HG03460 (cell line): Measurements from ENCODE around the gene FAAP20.

Source experiments
- ATAC-seq: cut with Tn5 transposase; IDR thresholded peaks from one replicate; pipeline ENCODE4 v1.9.1; 2021; ENCODE audit not compliant: unreplicated experiment

FAAP20 gene

DNA sequence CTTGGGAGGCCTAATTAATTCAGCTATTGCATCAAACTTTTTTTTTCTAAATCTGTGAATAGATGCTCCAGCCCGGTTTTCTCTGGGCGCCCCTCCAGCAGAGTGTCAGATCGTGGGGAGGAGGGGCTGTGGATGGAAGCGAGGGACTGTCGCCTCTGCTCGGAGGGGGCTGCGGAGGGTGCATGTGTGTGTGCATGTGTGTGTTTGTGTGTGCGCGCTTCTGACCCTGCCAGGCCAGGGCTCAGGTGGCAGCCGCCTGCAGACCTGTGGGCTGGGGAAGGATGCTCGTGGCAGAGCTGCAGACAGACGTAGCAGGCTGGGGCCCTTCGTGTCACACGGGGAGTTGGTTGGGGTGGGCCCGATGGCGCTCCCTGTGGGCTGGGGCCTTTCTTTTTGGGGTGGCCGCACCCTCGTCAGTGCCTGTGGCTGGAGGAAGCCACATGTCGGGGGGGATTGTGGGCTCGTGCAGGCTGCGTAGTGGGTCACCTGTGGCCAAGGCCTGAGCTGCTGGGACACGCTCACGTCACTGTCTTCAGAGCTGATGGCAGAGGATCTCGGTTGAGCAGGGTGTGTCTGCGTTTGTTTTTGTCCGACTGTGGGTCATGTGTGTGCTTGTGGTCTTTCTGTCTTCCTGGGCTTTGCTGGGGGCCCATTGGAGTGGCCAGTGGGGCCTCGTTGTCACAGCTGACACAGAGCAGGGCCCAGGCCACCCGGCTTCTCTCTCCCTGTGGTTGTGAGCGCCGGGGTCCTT lies 36.4 kb upstream of the FAAP20 start:
- no peak for ATAC-seq

DNA sequence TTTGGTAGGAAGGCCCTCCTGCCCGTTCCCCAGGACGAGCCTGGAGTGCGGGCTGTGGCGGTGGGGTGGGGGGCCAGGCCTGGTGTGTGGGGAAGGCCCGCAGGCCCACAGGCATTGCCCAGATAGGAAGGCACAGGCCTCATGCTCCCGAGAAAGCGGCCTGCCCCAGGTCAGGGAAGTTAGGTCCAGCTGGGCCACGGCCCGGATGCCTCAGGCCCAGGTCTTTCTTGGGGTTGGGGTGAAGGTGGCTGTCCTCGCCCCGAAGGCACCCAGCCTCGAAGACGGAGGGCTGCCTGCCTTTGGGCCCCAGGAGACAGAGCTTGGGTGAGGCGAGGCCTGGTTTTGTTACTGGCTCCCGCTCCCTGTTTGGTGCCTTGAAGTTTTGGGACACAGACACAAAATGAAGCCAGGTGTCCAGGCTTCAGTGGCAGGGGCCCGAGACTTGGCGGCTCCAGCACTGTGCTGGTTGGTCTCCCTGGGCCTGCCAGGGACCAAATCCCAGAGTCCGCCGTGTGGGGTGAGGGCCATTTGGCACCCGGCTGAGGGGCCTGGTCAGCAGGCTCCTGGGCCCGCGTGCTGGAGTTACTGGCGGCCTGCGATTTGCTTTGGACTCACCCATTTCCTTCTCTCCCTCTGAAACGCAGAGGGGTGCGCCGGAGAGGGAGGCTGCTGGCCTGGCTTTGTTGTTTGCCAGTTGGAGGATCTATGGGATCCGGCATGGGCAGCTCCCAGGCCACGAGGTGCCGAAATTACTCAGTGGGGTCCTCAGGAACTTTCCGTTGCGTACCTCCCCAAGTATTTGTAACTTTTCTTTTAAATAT lies 35.5 kb upstream of the FAAP20 start:
- ATAC-seq: no peak

DNA sequence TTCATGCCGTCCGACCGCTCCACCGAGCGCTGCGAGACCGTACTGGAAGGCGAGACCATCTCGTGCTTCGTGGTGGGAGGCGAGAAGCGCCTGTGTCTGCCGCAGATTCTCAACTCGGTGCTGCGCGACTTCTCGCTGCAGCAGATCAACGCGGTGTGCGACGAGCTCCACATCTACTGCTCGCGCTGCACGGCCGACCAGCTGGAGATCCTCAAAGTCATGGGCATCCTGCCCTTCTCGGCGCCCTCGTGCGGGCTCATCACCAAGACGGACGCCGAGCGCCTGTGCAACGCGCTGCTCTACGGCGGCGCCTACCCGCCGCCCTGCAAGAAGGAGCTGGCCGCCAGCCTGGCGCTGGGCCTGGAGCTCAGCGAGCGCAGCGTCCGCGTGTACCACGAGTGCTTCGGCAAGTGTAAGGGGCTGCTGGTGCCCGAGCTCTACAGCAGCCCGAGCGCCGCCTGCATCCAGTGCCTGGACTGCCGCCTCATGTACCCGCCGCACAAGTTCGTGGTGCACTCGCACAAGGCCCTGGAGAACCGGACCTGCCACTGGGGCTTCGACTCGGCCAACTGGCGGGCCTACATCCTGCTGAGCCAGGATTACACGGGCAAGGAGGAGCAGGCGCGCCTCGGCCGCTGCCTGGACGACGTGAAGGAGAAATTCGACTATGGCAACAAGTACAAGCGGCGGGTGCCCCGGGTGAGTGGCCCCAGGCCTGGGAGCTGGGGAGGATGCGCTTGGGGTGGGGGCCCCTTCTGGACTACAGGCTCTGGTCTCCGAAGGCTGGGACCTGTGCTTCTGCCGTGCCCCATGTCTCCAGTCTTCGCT lies 34.7 kb upstream of the FAAP20 start:
- ATAC-seq: no peak

DNA sequence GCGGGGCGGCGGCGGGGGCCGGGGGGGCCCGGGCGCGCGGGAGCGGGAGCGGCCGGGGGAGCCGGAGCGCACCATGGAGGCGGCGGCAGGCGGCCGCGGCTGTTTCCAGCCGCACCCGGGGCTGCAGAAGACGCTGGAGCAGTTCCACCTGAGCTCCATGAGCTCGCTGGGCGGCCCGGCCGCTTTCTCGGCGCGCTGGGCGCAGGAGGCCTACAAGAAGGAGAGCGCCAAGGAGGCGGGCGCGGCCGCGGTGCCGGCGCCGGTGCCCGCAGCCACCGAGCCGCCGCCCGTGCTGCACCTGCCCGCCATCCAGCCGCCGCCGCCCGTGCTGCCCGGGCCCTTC lies 34.1 kb upstream of the FAAP20 start:
- ATAC-seq: no peak

DNA sequence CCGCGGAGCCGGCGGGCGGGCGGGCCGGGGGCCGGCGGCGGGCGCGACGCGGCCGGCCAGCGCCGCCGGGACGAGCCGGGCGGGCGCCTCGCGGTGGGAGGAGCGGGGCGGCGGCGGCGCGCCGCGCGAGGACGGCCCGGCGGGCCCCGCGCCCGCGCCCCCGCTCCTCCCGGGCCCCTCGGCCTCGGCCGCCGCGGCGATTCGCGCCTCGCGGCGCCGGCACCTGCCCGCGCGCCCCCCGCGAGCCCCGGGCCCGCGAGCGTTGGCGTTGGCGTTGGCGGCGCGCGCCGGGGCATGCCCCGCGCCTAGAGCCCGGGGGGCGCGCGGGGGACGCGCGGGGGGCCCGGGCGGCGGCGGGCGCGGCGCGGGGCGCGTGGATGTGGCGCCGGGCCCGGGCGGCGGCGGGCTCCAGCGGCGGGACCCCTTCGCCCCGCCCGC lies 33.6 kb upstream of the FAAP20 start, which contains the start of gene SKI:
Gene SKI, plus strand, starts transcription at position 163 of the 438 bp plus-strand sequence. CDS start 448 bp downstream, outside the sequence.
- ATAC-seq: no peak

DNA sequence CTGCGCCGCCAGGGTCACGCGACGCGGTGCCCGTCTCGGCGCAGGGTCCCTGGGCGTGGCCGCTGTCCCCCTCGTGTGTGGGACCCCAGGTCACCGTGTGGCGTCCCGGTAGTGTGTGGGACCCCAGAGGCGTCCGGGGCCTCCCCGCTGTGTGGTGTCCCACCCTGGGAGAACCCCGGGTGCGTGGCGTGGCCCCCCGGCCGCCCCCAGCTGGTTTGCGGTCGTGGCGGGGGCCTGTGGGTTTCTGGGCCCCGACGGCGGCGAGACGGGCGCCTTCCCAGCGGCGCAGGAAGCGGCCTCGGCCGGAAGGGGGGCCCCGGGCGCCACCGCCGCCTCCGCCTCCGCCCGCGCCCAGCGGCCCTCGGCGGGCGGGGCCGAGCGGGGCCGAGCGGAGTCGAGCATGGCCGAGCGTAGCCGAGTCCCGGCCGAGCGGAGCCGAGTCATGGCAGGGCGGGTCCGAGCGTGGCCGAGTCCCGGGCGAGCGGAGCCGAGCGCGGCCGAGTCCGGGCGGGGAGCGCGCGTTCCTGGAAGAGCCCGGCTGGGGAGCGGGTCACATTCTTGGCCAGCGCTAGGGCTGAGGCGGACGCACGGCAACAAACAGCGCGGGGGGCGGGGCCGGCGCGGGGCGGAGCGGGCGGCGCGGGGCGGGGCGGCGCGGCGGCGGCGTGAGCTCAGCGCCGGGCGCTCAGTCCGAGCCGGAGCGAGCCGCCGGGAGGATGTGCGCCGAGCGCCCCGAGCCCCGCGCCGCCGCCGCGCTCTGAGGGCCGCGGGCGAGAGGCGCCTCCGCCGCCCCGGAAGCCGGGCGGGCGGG lies 33.0 kb upstream of the FAAP20 start:
- peak; percentile 81 for ATAC-seq

DNA sequence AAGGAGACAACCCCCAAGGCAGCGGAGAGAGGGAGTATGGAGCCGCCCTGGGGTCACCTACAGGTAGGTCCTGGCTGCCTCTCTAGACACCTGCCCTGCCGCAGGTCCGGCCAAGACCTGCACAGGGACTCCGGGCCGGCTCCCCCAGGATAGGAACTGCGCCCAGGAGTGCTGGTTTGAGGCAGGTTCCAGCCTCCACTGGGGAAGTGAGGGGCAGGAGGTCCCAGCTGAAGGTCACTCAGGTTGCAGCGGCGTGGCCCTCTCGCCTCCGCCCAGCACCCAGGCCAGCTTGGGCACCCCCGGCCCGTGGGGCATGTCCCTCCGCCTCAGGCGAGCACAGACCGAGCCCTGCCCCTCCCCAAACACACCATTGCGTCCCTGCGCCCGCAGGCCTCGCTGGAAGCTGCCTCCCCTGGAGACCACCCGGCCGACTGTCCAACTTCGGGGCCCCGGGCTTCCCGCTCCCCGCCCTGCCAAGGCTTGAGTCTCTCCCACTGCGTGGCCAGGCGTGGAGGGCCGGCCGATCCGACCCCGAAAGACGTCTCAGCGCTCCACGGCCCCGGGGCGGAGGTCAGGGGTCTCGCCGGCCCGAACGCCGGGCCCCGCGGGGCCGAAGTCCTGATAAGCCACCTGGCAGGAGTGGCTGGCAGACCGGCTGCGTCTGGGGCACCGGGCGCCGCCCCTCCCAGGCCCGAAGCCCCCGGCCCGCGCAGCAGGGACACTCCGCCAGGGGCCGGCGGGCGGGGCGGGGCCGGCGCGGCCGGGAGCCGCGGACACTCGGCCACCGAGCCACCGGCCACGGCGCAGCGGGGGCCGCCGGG lies 32.2 kb upstream of the FAAP20 start:
- ATAC-seq: no peak

DNA sequence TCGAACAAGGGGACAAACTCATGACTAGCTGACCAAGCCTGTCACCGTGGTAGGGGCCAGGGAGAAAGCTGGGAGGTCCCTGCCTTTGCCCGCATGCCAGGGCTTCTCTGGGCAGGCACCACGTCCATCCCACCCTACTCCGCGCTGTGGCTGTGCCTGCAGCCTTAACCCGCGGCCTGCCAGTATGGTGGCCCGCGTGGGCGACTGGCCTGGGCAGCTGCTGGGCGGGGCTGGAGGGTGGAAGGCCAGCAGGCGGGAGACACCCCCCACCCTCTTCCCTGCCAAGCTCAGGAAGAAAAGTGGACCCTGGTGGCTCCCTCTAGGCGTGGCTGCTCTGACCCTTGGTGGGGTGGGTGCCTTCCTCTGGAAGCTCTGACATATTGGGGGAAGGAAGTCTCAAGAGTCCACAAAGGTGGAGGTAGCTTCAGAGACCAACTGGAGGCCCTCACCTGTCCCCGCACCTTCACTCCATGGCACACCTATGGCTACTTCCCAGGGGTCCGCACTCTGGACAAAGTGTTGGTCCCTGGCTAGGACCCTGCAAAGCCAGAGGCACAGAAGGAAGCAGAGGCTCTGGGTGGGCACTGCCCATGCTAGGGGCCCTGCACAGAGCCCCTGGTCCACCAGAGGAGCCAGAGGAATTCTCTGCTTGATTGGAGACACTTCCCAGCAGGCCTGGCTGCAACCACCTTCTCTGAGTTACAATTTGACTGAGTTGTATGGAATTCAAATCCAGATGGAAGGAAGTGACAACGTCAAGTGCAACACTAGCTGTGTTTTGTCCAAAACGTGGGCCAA lies 30.3 kb upstream of the FAAP20 start:
- no peak for ATAC-seq

DNA sequence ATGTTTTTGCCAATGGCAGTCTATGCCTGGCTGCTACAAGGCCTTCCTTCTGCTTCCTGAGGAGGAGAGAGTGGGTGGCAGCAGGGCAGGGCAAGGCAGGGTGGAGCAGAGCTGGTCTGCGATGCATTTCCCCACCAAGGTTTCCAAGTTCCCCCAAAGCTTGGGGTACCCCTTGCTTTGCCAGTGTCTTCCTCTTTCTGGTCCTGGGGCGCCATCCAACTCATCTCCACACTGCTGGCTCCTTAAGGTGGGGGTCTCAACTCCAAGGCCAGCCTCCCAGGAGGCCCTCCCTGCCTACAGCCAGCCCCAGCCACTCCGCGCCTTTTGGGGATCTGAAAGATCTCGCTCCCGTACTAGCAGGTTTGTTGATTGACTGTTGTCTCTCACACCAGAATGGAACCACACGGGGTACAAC lies 29.6 kb upstream of the FAAP20 start:
- no peak for ATAC-seq

DNA sequence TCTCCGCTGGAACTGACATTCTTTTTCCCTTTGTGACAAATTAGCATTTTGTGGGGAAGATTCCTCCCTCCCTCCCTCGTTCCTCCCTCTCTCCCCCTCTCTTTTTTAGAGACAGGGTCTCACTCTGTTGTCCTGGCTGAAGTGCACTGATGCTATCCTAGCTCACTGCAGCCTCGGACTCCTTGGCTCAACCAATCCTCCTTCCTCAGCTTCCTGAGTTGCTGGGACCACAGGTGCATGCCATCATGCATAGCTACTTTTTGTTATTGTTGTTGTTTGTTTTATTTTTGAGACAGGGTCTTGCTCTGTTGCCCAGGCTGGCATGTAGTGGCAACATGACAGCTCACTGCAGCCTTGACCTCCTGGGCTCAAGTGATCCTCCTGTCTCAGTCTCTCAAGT lies 26.7 kb upstream of the FAAP20 start:
- ATAC-seq: no peak

DNA sequence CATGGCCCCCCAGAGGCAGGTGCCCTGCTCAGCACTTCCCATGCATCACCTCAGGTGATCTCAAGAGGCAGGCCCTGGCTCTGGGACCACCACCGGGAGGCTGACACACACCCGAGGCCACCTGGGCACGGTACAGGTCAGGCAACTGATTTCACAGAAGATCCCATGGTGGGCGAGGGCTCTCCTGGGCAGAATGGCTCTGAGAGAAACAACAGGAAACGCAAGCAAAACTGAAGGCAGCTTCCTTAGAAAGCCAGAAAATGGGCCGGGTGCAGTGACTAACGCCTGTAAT lies 22.1 kb upstream of the FAAP20 start:
- no peak for ATAC-seq

DNA sequence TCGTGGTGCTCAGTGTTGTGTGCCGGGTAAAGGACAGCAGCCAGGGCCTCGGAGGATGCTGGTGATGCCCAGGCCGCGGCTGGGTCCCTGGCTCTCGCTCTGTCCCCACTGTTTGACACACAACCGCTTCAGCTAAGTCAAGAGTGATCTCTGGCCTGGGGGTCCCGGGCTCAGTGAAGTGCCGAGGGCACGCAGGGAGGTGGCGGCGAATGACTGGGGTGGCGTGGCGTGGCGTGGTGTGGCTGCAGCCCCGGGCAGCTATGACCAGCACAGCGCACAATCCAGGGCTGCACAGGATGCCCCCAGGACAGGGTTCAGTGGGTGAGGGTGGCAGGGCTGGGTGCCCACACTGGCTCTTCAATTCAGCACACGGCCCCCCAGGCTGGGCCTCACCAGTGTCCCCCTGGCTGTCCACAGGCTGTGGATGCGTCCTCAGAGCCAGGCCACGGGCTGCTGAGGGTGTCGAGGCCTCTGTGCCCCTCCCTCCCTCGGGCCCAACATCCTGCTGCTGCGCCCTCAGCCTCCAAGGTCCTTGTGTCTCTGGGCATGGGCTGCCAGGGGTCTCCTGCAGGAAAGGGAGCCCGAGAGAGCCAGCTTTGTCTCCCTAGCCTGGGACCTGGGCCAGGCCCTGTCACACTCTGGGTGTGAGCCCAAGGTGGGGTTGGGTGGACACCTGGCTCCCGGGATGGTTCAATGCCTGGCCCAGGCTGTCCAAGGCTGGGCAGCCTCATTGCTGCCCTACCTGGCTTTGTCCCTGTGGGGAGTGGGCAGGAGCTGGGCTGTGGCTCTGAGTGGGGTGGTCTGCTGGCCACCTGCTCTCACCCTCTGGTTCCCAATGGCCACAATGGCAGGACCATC lies 21.6 kb upstream of the FAAP20 start:
- no peak for ATAC-seq

DNA sequence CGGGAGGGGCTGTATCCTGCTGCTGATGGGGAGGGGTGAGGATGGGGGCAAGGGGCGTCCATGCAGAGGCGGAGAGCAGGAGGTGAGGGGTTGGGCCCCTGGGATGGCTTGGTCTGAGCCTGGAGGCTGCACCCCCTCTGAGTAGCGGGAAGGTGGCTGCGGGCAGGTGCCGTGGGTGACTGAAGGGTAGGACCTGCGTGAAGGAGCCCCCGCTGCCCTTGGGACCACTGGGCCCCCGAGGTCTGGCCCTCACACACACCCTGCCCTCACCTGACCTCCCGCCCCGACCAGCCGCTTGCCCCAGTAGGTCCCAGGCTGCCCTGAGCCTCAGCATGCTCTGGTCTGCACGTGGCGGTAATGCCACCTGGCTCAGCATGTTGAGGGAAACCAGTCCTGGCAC lies 20.8 kb upstream of the FAAP20 start:
- ATAC-seq: no peak

DNA sequence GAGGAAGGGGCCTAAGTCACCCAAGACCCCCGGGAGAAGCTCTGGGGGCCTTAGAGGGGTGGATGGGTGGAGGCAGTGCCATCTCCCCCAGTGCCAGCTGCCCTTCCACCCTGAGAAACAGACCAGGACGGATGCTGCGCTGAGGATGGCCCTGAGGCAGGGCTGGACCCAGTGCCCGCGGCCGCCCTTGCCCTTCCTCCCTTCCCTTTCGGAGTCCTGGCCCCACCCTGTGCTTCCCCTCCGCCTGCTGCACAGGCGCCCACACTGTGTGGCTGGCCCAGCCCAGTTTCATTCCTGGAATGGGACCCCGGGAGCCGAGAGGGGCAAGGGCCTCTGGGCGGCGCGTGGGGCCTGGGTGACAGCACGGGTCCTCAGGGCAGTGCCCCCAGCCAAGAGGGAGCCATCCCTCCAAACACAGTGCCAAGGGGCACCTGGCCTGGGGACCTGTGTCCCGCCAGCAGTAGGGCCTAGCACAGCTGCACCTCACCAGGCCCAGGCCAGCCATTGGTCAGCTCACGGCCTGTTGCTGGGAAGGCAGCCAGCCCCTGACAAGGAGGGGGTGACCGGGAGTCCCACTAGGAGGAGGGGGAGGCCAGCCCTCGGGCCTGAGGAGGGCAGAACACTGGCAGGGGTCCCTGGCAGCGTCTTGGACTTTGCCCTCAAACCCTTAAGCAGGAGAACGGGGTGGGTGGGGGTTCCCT lies 20.1 kb upstream of the FAAP20 start:
- ATAC-seq: no peak

DNA sequence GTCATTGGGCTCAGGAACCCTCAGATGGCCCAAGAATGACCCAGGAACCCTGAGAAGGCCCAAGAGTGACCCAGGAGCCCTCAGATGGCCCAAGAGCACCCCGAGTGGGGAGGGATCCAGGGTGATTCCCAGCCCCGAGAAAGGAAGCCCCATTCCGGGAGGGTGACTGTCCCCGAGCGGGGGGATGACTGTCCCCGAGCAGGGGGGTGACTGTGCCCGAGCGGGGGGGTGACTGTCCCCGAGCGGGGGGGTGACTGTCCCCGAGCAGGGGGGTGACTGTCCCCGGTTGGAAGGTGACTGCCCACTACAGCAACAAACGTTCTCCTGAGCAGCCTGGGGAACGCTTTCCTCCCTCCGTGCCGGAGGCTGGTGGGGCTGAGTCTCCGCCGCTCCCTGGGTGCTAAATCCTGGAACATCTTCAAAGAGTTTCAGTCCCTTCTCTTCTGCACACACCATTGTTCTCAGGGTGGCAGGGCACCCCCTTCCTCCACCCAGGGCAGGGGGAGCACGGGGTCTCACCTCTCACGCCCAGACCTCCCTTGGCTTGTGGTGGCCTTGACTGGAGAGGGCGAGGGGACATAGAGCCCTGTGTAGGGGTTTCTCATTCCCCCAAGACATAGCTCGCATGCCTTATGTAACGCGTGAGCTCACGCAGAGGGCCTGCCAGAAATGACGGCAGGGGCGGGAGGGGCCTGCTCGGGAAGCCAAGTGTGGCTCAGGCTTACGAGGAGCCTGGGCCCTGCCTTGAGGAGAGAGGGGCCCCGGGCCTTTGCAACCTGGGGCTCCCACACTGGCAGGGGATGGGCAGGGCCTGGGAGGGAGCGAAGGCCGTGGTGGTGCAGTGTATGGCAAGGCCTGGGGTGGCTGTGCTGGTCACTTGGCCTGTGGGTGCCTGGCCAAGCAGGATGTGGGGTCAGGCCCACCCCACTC lies 19.3 kb upstream of the FAAP20 start:
- no peak for ATAC-seq
